NOMO-1 treated with DMSO at 0.1 percent for 48 hours (cell line): ENCODE results near the gene INPP5F.
"Not testable (repeated sequence)": the region's sequence is repeated elsewhere in the genome, so short reads cannot be mapped to it uniquely, and the experiment has no call there.

ENCODE experiments used
- DNase-seq: peaks from one replicate; lab custom pipeline; 2025; ENCODE audit not compliant: unreplicated experiment; lab: John Stamatoyannopoulos, UW

The INPP5F gene

DNA sequence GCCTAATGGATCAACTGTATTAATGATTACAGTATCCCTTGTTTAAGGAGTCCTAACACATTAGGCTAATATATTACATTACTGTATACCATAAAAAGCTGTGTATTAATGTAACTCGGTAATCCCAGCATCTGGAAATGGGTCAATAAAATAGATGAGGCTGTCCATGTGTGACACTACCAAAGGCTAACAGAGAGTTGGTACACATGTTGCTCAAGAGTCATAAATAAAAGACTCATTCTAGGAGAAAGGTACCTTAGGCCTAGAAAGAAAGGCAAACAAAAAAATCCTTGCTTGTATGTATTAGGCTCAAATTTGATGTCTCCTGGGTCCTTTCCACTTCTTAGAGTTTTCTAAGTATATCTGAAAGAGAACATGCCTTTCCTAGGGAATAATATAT lies 132.2 kb downstream of the INPP5F start:
- no peak for DNase-seq

DNA sequence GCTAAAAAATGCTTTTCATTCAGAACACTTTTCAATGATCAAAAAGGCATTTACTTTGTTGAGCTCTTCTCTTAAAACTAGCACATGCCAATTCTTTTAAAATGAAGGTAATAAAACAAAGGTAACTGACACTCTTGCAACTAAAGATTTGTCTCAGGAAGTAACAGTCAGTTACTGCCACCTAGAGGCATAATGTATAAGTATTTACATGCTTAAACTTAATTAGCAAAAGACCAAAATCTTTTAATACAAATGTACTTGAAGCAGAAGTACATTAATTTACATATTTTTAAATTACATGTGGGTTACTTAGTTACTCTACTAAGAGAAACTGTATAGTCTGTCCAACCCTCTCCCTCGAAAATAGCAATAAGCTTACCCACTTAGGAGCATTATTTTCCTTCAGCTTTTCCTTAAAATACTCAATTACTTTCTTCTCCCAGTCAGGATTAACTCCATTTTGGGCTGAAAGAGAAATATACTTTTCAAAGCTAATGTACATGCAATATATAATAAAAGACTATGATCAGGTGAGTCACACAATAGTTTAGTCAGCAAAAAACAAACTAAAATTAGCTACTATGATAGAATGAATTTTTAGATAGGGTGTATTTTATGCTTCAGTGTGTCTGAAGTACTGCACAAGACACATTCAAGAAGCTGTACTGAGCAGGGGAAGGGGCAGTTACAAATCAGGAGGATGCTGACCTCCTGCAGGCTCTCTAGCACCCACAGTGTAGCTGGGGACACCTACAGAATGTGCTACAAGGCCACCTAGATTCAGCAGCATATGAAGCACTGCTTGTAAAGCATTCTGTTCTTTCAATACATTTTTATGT lies 133.8 kb downstream of the INPP5F start:
- DNase-seq, result peak; percentile 65

DNA sequence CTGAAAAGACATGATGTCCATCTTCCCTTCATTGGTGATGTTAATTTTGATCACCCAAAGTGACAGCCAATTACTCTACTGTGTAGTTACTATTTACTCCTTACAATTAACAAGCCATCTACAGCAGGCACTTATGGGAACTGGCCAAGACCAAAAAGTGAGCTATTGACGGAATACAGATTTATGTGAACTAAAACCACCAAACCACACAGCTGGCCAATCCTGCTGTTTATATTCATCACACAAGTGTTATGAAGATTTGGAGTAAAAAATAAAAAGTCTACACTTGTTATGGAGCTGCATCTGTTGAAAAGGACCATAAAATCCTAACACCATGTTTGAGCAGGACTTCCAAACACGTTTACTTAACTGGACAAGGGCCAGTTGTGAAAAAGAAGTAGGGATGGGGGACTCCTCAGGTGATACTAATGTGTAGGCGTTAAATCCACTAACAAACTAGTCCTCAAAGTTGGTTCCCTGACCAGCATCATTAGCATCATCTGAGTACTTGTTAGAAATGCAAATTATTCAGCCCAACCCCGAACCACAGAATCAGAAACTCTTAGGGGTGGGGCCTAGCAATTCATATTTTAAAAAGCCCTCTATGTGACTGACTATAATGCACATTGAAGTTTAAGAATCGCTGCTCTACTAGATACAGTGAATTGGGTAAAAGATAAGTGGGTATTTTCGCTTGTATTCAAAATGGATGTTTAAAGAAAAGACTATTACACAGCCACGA lies 135.2 kb downstream of the INPP5F start:
- no peak for DNase-seq

DNA sequence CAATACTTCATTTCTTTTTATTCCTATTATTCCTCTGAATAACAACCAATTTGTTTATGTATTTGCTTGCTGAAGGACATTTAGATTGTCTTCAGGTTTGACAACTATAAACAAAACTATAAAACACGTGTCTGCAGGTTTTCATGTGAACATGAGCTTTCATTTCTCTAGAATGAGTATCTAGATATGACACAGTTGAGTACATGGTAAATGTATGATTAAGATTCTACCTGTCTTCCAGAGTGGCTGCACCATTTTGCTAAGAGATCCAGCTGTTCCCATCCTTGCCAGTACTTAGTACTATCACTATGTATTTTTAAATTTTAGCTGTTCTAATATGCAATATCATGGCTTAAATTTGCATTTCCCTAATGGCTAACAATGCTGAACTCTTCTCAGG lies 136.7 kb downstream of the INPP5F start:
- no peak for DNase-seq

DNA sequence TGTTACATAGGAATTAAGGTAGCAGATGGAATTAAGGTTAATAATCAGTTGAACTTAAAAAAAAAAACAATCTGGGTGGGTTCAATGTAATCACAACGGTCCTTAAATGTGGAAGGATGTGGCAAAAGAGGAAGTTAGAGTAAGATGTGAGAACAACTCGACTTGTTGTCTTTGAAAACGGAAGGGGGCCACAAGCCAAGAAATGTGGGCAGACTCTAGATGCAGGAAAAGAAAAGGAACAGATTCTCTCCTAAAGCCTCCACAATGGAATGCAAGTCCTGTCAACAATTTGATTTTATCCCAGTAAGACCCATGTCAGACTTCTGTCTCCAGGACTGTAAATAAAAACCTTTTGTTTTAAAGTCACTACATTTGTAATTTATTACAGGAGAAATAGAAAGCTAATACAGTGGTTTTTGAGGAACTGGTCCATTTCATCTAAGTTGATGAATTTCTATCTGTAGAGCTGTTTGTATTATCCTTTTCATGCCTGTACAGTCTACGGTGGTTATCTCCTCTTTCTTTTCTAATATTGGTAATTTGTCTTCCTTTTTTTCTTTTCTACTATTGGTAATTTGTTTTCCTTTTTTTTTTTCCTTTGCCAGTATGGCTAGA lies 138.2 kb downstream of the INPP5F start:
- no peak for DNase-seq

DNA sequence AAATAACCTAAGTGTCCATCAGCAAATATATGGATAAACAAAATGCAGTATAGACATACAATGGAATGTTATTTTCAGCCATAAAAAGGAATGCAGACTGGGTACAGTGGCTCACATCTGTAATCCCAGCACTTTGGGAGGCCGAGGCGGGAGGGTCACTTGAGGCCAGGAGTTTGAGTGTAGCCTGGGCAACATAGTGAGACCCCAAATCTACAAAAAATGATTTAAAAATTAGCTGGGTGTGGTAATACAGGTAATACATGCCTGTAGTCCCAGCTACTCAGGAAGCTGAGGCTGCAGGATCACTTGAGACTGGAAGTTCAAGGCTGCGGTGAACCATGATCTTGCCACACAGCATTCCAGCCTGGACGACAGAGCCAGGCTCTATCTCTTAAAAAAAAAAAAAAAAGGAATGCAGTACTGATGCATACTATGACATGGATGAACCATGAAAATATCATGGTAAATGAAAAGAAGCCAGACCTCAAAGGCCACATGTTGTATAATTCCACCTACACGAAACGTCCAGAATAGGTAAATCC lies 139.9 kb downstream of the INPP5F start:
- DNase-seq, result no peak

DNA sequence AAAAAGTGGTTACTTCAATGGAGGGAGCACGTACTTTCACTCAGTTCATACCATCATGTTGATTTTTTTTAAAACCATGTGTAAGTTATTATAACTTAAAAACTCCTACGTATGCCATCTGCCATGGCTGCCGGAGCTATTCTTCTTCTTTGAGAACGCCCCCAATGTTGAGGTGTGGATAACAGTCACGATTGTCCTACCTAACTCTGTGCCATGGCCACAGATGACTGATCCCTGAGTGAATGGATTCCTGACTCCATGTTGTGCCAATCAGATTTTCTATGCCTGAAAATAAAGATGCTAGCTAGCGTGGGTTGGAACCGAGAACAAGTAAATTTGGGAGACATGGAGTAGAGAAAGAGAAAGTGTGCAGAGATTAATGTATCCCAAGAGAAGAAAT lies 141.5 kb downstream of the INPP5F start:
- no peak for DNase-seq

DNA sequence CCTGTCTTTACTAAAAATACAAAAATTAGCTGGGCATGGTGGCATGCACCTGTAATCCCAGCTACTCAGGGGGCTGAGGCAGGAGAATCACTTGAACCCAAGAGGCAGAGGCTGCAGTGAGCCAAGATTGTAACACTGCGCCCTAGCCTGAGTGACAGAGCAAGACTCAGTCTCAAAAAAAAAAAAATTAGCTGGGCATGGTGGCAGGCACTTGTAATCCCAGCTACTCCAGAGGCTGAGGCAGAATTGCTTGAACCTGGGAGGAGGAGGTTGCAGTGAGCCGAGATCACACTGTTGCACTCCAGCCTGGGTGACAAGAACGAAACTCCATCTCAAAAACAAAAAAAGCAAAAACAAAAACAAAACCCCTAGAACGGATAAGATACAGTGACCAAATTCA lies 143.5 kb downstream of the INPP5F start:
- not testable (repeated sequence) for DNase-seq

DNA sequence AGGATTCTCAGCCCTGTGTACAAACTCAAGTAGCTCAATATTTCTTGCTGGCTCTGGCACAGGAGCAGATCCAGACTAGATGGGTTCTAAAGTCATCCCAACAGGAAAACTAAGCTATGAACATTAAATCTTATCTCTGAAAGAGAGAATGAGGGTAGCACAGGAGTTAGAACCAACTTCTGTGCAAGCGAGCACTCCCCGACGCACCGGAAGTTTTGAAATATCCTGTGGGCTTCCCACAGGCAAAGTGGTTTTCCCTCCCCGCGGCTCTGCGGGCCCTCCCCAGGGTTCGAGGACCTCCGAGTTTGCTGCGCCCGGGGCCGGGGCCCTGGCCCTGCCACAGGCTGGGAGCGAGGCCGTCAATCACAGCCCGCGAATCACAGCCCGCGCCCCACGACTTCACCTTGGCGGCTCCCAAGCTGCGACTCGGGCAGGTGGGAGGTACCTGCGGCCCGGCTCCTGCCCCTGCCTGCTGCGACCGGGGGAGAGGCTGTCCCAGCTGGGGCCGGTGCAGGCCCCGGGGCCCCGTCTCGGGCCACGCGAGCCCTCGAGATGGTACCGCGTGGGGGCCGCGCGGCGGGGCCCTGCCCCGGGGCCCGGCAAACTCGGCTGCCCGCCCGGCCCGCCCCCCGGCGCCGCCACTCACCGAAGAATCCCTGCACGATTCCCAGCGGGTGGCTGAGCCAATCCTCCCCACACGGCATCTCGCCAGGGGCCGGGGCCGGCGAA lies 146.2 kb downstream of the INPP5F start:
- peak; percentile 52 for DNase-seq

DNA sequence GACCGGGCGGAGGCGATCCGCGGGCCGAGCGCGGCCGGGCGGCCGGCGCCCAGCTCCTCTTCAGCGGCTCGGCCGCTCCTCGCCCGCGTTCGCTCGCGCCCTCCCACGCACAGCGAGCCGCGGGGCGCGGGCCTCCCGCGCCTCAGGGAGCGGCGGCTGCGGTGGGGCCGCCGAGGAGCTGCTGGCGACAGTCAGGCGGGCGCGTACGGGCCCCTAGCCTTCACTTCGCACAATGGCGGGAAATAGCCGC lies 146.7 kb downstream of the INPP5F start, which contains the start of gene MCMBP:
TSS of gene MCMBP (minus strand) at position 234 of the 250 bp plus-strand sequence. CDS start 259 bp downstream, outside the sequence.
- DNase-seq, result no peak

DNA sequence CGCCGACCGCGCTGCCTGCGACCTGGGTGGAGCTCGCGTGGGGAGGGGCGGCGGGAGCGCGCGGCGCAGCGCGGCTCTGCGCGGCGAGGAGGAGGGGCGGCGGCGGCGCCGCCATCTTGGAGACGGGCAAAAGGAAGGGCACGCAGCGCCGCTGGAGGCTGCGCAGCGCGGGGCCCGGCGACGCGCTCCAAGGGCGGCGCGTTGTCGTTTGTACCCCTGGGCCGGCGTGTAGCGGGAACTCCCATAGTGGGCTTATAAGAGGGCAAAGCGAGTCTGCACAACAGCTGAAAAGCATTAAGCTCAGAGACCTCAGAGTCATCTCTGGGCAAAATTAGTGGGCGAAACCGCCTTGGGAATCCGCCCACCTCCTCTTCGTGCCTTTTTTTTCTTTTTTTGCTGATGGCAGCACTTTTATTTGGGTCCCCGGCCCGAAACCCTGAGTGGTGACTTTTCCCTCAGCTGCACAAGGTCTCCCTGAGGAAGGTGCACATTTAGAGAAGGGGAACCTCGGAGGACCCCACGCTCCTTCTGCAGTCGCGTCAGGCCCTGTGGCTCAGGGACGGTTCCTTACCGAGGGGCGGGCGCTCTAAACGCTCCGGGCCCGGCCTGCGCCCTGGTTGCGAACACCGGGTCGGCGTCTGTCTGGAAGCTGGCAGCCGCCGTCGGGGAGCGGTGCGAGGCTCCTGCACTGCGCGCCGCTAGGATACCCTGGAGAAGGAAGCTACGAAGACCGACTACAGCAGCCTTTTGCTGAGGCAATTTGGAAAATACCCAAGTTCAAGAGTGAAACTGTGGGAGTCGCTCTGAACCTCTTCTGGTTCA lies 147.2 kb downstream of the INPP5F start:
- peak; percentile 82 for DNase-seq

DNA sequence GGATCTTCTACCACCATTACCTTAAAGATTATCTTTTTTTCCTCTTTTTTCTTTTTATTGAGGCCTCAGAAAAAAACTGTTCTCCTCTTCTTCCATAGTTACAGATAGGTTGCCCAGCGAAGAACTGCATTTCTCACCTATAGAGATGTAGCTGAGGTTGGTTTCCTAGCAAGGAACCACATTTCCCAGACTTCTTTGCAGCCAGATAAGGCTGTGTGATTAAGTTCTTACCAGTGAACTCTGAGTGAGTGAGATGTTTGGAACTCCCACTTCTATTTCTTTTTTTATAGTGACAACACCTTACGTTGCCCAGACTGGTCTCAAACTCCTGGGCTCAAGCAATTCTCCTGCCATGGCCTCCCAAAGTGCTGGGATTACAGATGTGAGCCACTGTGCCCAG lies 152.7 kb downstream of the INPP5F start:
- DNase-seq, result no peak
